OCI-LY7 (cell line): ENCODE data around the gene CDH19. TPM values are rescaled to one million over a fixed set of nuclear protein-coding genes. Genes with fewer than 3 reads are reported as not detected.

Experiments used
- BruUV-seq: library from RNA; stranded (reverse); fragments of 400-500 nt; replicated peaks from 2 replicates; lab custom pipeline; 2021; lab: Mats Ljungman, UMichigan
- CTCF ChIA-PET: fragments of 300-600 bp; sonication (Branson Sonifier 250); formaldehyde crosslinking; loops from one replicate; lab custom pipeline; 2022; ENCODE audit warnings: antibody characterized with exemption; ENCODE audit not compliant: unreplicated experiment; lab: Charles Lee
- POLR2A ChIA-PET: fragments of 300-600 bp; sonication (Branson Sonifier 250); formaldehyde crosslinking; loops from one replicate; lab custom pipeline; 2022; ENCODE audit warnings: antibody characterized with exemption; lab: Charles Lee
- DNase-seq: peaks from one replicate; pipeline ENCODE4 v3.0.0-alpha.2; 2015; ENCODE audit warnings: low spot score
- H2AFZ ChIP-seq: fragments of 200-600 bp; sonication (generic), shearing (Covaris generic); 2 replicates; pipeline ENCODE4 v1.6.1; 2014; ENCODE audit warnings: mild to moderate bottlenecking, antibody characterized with exemption, low read length, moderate library complexity
- H3K27ac ChIP-seq: fragments of 200-600 bp; sonication (generic); 2 replicates; pipeline ENCODE4 v1.5.1; 2014; ENCODE audit warnings: mixed run types, low read depth, mild to moderate bottlenecking, moderate library complexity, low read length, inconsistent platforms; ENCODE audit not compliant: poor library complexity, severe bottlenecking
- H3K36me3 ChIP-seq: fragments of 200-600 bp; sonication (generic); 2 replicates; pipeline ENCODE4 v1.6.1; 2014; ENCODE audit warnings: mild to moderate bottlenecking, antibody characterized with exemption, low read length, moderate library complexity, mixed read lengths; ENCODE audit not compliant: insufficient read depth
- H3K4me1 ChIP-seq: fragments of 200-600 bp; sonication (generic); 2 replicates; pipeline ENCODE4 v1.5.1; 2014; ENCODE audit warnings: mild to moderate bottlenecking, low read length; ENCODE audit not compliant: insufficient read depth, poor library complexity, severe bottlenecking
- H3K4me2 ChIP-seq: fragments of 200-600 bp; sonication (generic); 2 replicates; pipeline ENCODE4 v1.6.1; 2014; ENCODE audit warnings: mild to moderate bottlenecking, low read length
- H3K4me3 ChIP-seq: fragments of 200-600 bp; sonication (generic); 2 replicates; pipeline ENCODE4 v1.5.1; 2014; ENCODE audit warnings: mild to moderate bottlenecking, low read depth, low read length; ENCODE audit not compliant: poor library complexity, severe bottlenecking
- H3K79me2 ChIP-seq: fragments of 200-600 bp; sonication (generic); 2 replicates; pipeline ENCODE4 v1.6.1; 2016; ENCODE audit warnings: low read depth, mild to moderate bottlenecking, low read length, moderate library complexity, mixed read lengths; ENCODE audit not compliant: insufficient read depth
- H3K9me2 ChIP-seq: fragments of 200-600 bp; sonication (generic); 2 replicates; pipeline ENCODE4 v1.6.1; 2016; ENCODE audit warnings: mild to moderate bottlenecking, low read length, mixed read lengths; ENCODE audit not compliant: insufficient read depth
- H3K9me3 ChIP-seq: fragments of 200-600 bp; sonication (generic); 2 replicates; pipeline ENCODE4 v1.6.1; 2014; ENCODE audit warnings: mild to moderate bottlenecking, mixed run types, low read length, mixed read lengths
- H4K20me1 ChIP-seq: fragments of 200-600 bp; sonication (generic); 2 replicates; pipeline ENCODE4 v1.6.1; 2014; ENCODE audit warnings: mild to moderate bottlenecking, antibody characterized with exemption, low read length, moderate library complexity, mixed read lengths; ENCODE audit not compliant: insufficient read depth
- CTCF ChIP-seq: fragments of 200-600 bp; sonication (generic); conservative IDR thresholded peaks from 2 replicates; pipeline ENCODE4 v1.5.1; 2014; ENCODE audit warnings: mild to moderate bottlenecking, antibody characterized with exemption, low read length, moderate library complexity, mixed read lengths
- EZH2phosphoT487 ChIP-seq: fragments of 200-600 bp; sonication (generic); IDR thresholded peaks from 2 replicates; pipeline ENCODE4 v1.6.1; 2018; ENCODE audit warnings: low read depth, borderline replicate concordance, mild to moderate bottlenecking, mixed run types, antibody characterized with exemption, low read length, moderate library complexity, mixed read lengths
- intact Hi-C: fragments of 100-400 bp; cut with micrococcal nuclease; formaldehyde crosslinking; loops from one replicate; pipeline ENCODE4 v1.10.0; 2022; ENCODE audit not compliant: unreplicated experiment
- total RNA-seq, 2 experiments: library from RNA; depleted of rRNA in 1 of 2; stranded (reverse); fragments of >200 nt in 1 of 2; shearing (Covaris generic) in 1 of 2; gene quantifications; 2 replicates each; pipeline ENCODE4 v1.2.3, GENCODE V29; 2014 to 2022

Gene CDH19
- total RNA-seq, 2 experiments from 2014 or later: not detected

- intact Hi-C loops: no loop called here
- CTCF ChIA-PET: no interaction called here
- TF ChIP-seq EZH2phosphoT487 (no peak), CTCF (no peak)
These were observed 48.3 kb downstream of the CDH19 start for GRCh38 chr18:66555585-66555984.

DNA sequence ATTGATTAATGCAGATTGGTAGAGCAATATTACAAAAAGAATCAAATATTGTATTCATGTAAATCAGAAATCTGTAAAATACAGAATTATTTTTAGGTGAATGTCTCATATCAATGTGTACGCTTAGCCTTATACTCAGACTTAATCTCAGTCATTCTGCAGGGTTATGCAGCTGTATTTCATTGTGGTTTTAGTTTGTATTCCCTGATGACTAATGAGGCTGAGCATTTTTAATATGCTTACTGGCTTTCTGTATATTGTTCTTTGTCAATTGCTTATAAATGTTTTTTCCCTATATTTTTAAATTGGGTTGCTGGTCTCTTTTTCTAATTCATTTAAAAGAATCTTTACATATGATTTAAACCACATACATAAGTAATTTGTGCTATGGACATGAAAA is 50.1 kb downstream of the CDH19 start:
- no peak overlapping the region for H3K4me3 ChIP-seq
- CTCF ChIA-PET: no interaction called here
- H4K20me1 ChIP-seq: no peaks in the 10 kb centered on the region
- intact Hi-C loops: no loop called here
- no peak overlapping the region for H2AFZ ChIP-seq
- H3K79me2 ChIP-seq: no peaks in the 10 kb centered on the region
- H3K4me1 ChIP-seq: no peaks in the 10 kb centered on the region
- no peak for DNase-seq
- no peaks in the 10 kb centered on the region for H3K9me2 ChIP-seq
- H3K27ac ChIP-seq: no peak overlapping the region
- H3K4me2 ChIP-seq: no peak overlapping the region
- TF ChIP-seq EZH2phosphoT487: no peak
- no peak for TF ChIP-seq CTCF
- no peaks in the 10 kb centered on the region for H3K36me3 ChIP-seq
- POLR2A ChIA-PET: interaction anchor here (0.6 kb wide), 1 partner anchor 1524 kb away, joined by 3 read pairs; no protein-coding TSS in a partner anchor
- H3K9me3 ChIP-seq: no peaks in the 10 kb centered on the region
- no TSS peak for BruUV-seq

More at GRCh38 chr18:66555585-66555984, 48.3 kb downstream of the CDH19 start:
- DNase-seq: no peak
- Histone ChIP-seq H3K36me3 (no peaks in the 10 kb centered on the region), H3K4me2 (no peak overlapping the region), H3K27ac (no peak overlapping the region), H3K79me2 (no peaks in the 10 kb centered on the region), H3K4me3 (no peak overlapping the region), H3K9me2 (no peaks in the 10 kb centered on the region), H4K20me1 (no peaks in the 10 kb centered on the region), H3K4me1 (no peaks in the 10 kb centered on the region), H2AFZ (no peak overlapping the region), H3K9me3 (no peaks in the 10 kb centered on the region)
- POLR2A ChIA-PET: no interaction called here
- no TSS peak for BruUV-seq

DNA sequence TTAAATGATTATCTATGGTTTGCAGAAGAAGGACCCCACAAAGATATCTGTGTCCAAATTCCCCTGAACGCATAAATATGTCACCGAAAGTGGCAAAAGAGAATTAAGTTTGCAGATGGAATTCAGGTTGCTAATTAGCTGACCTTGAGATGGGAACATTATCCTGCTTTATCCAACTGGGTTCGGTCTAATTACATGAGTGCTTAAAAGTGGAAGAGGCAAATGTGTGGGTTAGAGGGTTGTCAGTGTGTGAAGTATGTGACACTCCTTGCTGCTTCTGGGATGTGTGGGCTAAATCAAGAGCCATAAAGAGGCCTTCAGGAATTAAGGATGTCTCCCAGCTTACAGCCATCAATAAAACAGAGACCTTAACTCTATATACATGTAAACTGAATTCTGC is 53.5 kb downstream of the CDH19 start:
- Histone ChIP-seq H3K9me2 (no peaks in the 10 kb centered on the region), H3K9me3 (no peaks in the 10 kb centered on the region), H4K20me1 (no peaks in the 10 kb centered on the region), H2AFZ (no peak overlapping the region), H3K79me2 (no peaks in the 10 kb centered on the region), H3K27ac (no peak overlapping the region), H3K36me3 (no peaks in the 10 kb centered on the region), H3K4me2 (no peak overlapping the region), H3K4me3 (no peak overlapping the region), H3K4me1 (no peaks in the 10 kb centered on the region)
- no peak for DNase-seq
- BruUV-seq: no TSS peak
- POLR2A ChIA-PET: no interaction called here
- CTCF ChIA-PET: no interaction called here
- TF ChIP-seq CTCF: no peak
- TF ChIP-seq EZH2phosphoT487: no peak
- intact Hi-C loops: no loop called here
